ENCODE measurements around the gene PTBP2.

- no peak for TF ChIP-seq CTCF (conservative IDR thresholded peaks at IDR 0.05; ENCODE audit: low read depth, low read length)
- TF ChIP-seq EZH2 (IDR thresholded peaks at IDR 0.05; ENCODE audit: borderline replicate concordance, low read depth, low read length, poor library complexity, severe bottlenecking), result no peak
Observed at GRCh38 chr1:96730574-96731298, 9.2 kb downstream of the PTBP2 start.
